HCT116 (cell line): ENCODE data around the gene GRIK4. TPM values are rescaled to one million over a fixed set of nuclear protein-coding genes. Genes with fewer than 3 reads are reported as not detected.
A peak's percentile ranks its signal among the peaks of the same experiment; 100 is the strongest.

Source experiments
- ATAC-seq: fragments of 200-7000 bp; cut with Tn5 transposase; 2 replicates; pipeline ENCODE4 v1.9.1; 2020; ENCODE audit warnings: mild to moderate bottlenecking, moderate library complexity
- BruUV-seq: library from RNA; stranded (reverse); fragments of 400-500 nt; replicated peaks from 2 replicates; lab custom pipeline; 2021; lab: Mats Ljungman, UMichigan
- CTCF ChIA-PET: fragments of 300-600 bp; sonication (Branson Sonifier 250); formaldehyde crosslinking; loops from one replicate; lab custom pipeline; 2021; ENCODE audit warnings: antibody characterized with exemption; lab: Charles Lee
- POLR2A ChIA-PET: fragments of 300-600, 350-600 bp; sonication (Branson Sonifier 250); formaldehyde crosslinking; loops from one replicate; lab custom pipeline; 2021; ENCODE audit warnings: antibody characterized with exemption; lab: Charles Lee
- RAD21 ChIA-PET, 2 experiments: fragments of 300-600 bp; sonication (Branson Sonifier 250); formaldehyde crosslinking; loops; one replicate each; lab custom pipeline; 2023; ENCODE audit warnings: low total read pairs in 2 of 2; ENCODE audit not compliant: uncharacterized antibody in 2 of 2, unreplicated experiment in 2 of 2, low non-redundant PET in 1 of 2; lab: Charles Lee
- DNase-seq: peaks from one replicate; pipeline ENCODE4 v3.0.0-alpha.2; 2010; ENCODE audit warnings: low read depth, low spot score
- H2AFZ ChIP-seq: fragments of 200-600 bp; shearing (Covaris generic), sonication (generic); 2 replicates; pipeline ENCODE4 v1.6.1; 2017; ENCODE audit warnings: low read depth, mixed run types, mixed read lengths, antibody characterized with exemption, low read length; ENCODE audit not compliant: poor library complexity, severe bottlenecking
- H3K27ac ChIP-seq: 2 replicates; pipeline ENCODE4 v1.5.1; 2012; ENCODE audit warnings: low read depth, low read length
- H3K27me3 ChIP-seq: fragments of 200-600 bp; sonication (generic); 2 replicates; pipeline ENCODE4 v1.6.1; 2016; ENCODE audit warnings: mixed run types, low read length, mixed read lengths; ENCODE audit not compliant: insufficient read depth
- H3K36me3 ChIP-seq, 2 experiments: fragments of 200-500 bp in 1 of 2; fragments of 200-600 bp in 1 of 2; sonication (Bioruptor generic) in 1 of 2; sonication (generic) in 1 of 2; 2 replicates each; pipeline versions ENCODE4 v1.5.1 to v1.6.1; 2014 to 2016; ENCODE audit warnings: low read length in 2 of 2, inconsistent platforms in 1 of 2, mixed read lengths in 1 of 2, mixed run types in 1 of 2; ENCODE audit not compliant: insufficient read depth in 2 of 2, control insufficient read depth in 1 of 2
- H3K4me1 ChIP-seq, 2 experiments: fragments of 200-600 bp in 1 of 2; sonication (generic) in 1 of 2; 2 replicates each; pipeline versions ENCODE4 v1.5.1 to v1.6.1; 2012 to 2017; ENCODE audit warnings: low read length in 2 of 2, inconsistent platforms in 1 of 2, mild to moderate bottlenecking in 1 of 2, mixed read lengths in 1 of 2, mixed run types in 1 of 2, moderate library complexity in 1 of 2; ENCODE audit not compliant: insufficient read depth in 2 of 2, control insufficient read depth in 1 of 2
- H3K4me2 ChIP-seq: fragments of 200-600 bp; sonication (generic); 2 replicates; pipeline ENCODE4 v1.6.1; 2017; ENCODE audit warnings: mixed run types, low read length, mixed read lengths
- H3K4me3 ChIP-seq, 2 experiments: fragments of 200-600 bp in 1 of 2; sonication (generic) in 1 of 2; replicated peaks in 1 of 2; 2 replicates each; pipeline ENCODE4 v1.5.1; 2011 to 2016; ENCODE audit warnings: low read length in 2 of 2, control low read depth in 1 of 2, low read depth in 1 of 2, mild to moderate bottlenecking in 1 of 2, mixed read lengths in 1 of 2, mixed run types in 1 of 2
- H3K79me2 ChIP-seq: fragments of 200-600 bp; sonication (generic); 2 replicates; pipeline ENCODE4 v1.6.1; 2017; ENCODE audit warnings: mild to moderate bottlenecking, mixed run types, low read length, moderate library complexity, mixed read lengths; ENCODE audit not compliant: insufficient read depth
- H3K9ac ChIP-seq: fragments of 200-600 bp; sonication (generic); 2 replicates; pipeline ENCODE4 v1.6.1; 2016; ENCODE audit warnings: low read length, mixed read lengths
- H3K9me2 ChIP-seq: fragments of 200-600 bp; sonication (generic), shearing (Covaris generic); 2 replicates; pipeline ENCODE4 v1.6.1; 2017; ENCODE audit warnings: mixed run types, mild to moderate bottlenecking, moderate library complexity; ENCODE audit not compliant: insufficient read depth
- H3K9me3 ChIP-seq, 2 experiments: fragments of 200-500 bp in 1 of 2; fragments of 200-600 bp in 1 of 2; sonication (Bioruptor generic) in 1 of 2; sonication (generic) in 1 of 2; 2 replicates each; pipeline ENCODE4 v1.6.1; 2014 to 2017; ENCODE audit warnings: low read length in 2 of 2, mixed read lengths in 2 of 2, inconsistent platforms in 1 of 2, low read depth in 1 of 2, mild to moderate bottlenecking in 1 of 2, mixed run types in 1 of 2, moderate library complexity in 1 of 2; ENCODE audit not compliant: control insufficient read depth in 1 of 2, insufficient read depth in 1 of 2
- H4K20me1 ChIP-seq: fragments of 200-600 bp; sonication (generic), shearing (Covaris generic); 2 replicates; pipeline ENCODE4 v1.6.1; 2017; ENCODE audit warnings: mixed run types, mild to moderate bottlenecking, moderate library complexity; ENCODE audit not compliant: insufficient read depth
- CBX3 ChIP-seq: IDR thresholded peaks from 2 replicates; pipeline ENCODE4 v1.6.1; 2012; ENCODE audit warnings: low read depth
- CEBPB ChIP-seq: IDR thresholded peaks from 2 replicates; pipeline ENCODE4 v1.6.1; 2012; ENCODE audit warnings: low read depth
- EGR1 ChIP-seq: IDR thresholded peaks from 2 replicates; pipeline ENCODE4 v1.6.1; 2012; ENCODE audit warnings: low read depth
- ELF1 ChIP-seq: IDR thresholded peaks from 2 replicates; pipeline ENCODE4 v1.6.1; 2012; ENCODE audit warnings: low read depth, borderline replicate concordance
- EZH2phosphoT487 ChIP-seq: fragments of 200-600 bp; IDR thresholded peaks from 2 replicates; pipeline ENCODE4 v1.6.1; 2018; ENCODE audit warnings: antibody characterized with exemption, borderline replicate concordance
- JUND ChIP-seq: IDR thresholded peaks from 2 replicates; pipeline ENCODE4 v1.6.1; 2012
- POLR2A ChIP-seq: IDR thresholded peaks from 2 replicates; pipeline ENCODE4 v1.7.0; 2011; ENCODE audit warnings: borderline replicate concordance; ENCODE audit not compliant: insufficient read depth, insufficient read length; ENCODE audit errors: extremely low read depth
- RAD21 ChIP-seq: IDR thresholded peaks from 2 replicates; pipeline ENCODE4 v1.6.1; 2012; ENCODE audit warnings: low read depth, mild to moderate bottlenecking
- SIN3A ChIP-seq: IDR thresholded peaks from 2 replicates; pipeline ENCODE4 v1.6.1; 2012; ENCODE audit warnings: low read depth
- SP1 ChIP-seq: IDR thresholded peaks from 2 replicates; pipeline ENCODE4 v1.6.1; 2012; ENCODE audit warnings: low read depth
- SRF ChIP-seq: IDR thresholded peaks from 2 replicates; pipeline ENCODE4 v1.6.1; 2012; ENCODE audit warnings: low read depth
- TCF7L2 ChIP-seq: IDR thresholded peaks from 2 replicates; pipeline ENCODE4 v1.7.0; 2011; ENCODE audit warnings: borderline replicate concordance, inconsistent platforms; ENCODE audit not compliant: insufficient read depth, insufficient read length; ENCODE audit errors: extremely low read depth
- ZFX ChIP-seq: fragments of 450-650 bp; IDR thresholded peaks from 2 replicates; pipeline ENCODE4 v1.6.1; 2017
- ZNF274 ChIP-seq: fragments of 200-500 bp; sonication (Bioruptor generic); IDR thresholded peaks from 2 replicates; pipeline ENCODE4 v1.6.1; 2014; ENCODE audit warnings: mild to moderate bottlenecking, low read depth, low read length, inconsistent platforms
- intact Hi-C: fragments of 100-400 bp; cut with micrococcal nuclease; formaldehyde crosslinking; loops from 2 replicates; pipeline ENCODE4 v1.10.0; 2022
- total RNA-seq: library from RNA; stranded (reverse); gene quantifications from one replicate; pipeline ENCODE4 v1.2.1, GENCODE V29; 2021; ENCODE audit not compliant: unreplicated experiment
- TF ChIP-seq, protein P1 (sequence below), 3 experiments: fragments of 200-600 bp in 1 of 3; sonication (generic) in 1 of 3; IDR thresholded peaks in 2 of 3; conservative IDR thresholded peaks in 1 of 3; 2 replicates each; pipeline ENCODE4 v1.5.1; 2012 to 2017; ENCODE audit warnings: low read depth in 2 of 3, low read length in 2 of 3, antibody characterized with exemption in 1 of 3, borderline replicate concordance in 1 of 3, control low read depth in 1 of 3, mild to moderate bottlenecking in 1 of 3, mixed read lengths in 1 of 3, mixed run types in 1 of 3, moderate library complexity in 1 of 3; ENCODE audit not compliant: insufficient read depth in 1 of 3
- TF ChIP-seq, protein P2 (sequence below): IDR thresholded peaks from 2 replicates; pipeline ENCODE4 v1.6.1; 2012; ENCODE audit warnings: low read depth
- TF ChIP-seq, protein P3 (sequence below): IDR thresholded peaks from 2 replicates; pipeline ENCODE4 v1.6.1; 2012
- TF ChIP-seq, protein P4 (sequence below): IDR thresholded peaks from 2 replicates; pipeline ENCODE4 v1.6.1; 2011; ENCODE audit warnings: mild to moderate bottlenecking, low read length, moderate library complexity; ENCODE audit not compliant: insufficient replicate concordance; ENCODE audit errors: extremely low read depth
- TF ChIP-seq, protein P5 (sequence below): IDR thresholded peaks from 2 replicates; pipeline ENCODE4 v1.6.1; 2012

The GRIK4 gene
- total RNA-seq, 1 experiment from 2014 or later, result 0.52 TPM

DNA sequence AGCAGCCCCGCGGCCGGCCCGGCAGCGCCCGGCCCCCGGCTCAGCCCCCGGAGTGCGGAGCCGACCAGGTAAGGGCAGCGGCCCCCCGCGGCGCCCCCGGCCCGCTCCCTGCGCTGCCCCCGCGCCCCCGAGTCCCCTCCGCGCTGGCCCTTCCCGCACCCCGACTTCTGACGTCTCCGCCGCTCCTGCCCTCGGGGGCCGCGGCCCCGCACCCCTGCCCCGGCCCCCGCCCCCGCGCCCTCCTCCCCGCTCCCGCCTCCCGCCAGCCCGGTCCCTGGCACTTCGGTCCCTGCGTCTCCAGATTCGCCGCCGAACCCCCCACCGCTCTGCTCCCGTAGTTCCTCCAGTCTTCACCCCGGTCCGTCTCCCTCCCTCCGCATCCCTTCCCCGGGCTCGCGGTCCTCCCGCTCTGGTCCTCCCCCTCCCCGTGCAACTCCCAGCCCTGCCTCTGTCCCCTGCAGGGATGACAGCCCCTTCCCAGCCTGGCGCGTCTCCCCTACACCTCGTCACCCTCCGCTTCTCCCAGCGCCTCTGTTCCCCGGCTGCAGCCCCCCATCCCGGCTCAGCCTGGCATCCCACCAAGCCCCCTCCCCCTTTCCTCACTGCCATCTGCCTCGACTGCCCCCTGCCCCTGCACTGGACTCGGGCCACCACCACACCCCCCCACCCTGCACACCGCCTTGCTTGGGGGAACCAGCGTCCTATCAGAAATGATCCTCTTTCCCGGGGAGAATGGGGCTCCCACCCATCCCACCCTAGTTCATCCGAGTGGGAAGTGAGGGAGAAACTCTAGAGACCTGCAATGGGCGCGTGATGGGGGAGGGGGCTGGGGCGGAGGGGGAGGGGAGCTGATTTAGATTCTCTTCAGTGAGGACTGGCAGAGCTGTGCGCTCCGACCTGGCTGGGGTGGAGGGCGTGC lies 531 bp downstream of the GRIK4 start:
- POLR2A ChIA-PET, result no interaction called here
- intact Hi-C loops, result loop anchor here (1.0 to 5.0 kb wide), 7 partner anchors 173 to 1079 kb away; no protein-coding TSS in a partner anchor
- no peaks in the 10 kb centered on the region for H3K9me3 ChIP-seq
- BruUV-seq, result no TSS peak
- H3K9me2 ChIP-seq, result no peaks in the 10 kb centered on the region
- H3K4me2 ChIP-seq, result no peak overlapping the region
- no peak overlapping the region for H3K4me3 ChIP-seq
- no peaks in the 10 kb centered on the region for H3K79me2 ChIP-seq
- RAD21 ChIA-PET, result interaction anchor here (0.7 to 2.0 kb wide), 3 partner anchors 120 to 173 kb away, joined by 3 to 9 read pairs (median 4); no protein-coding TSS in a partner anchor
- peaks cover 0 to 2% of the 10 kb centered on the region in 2 experiments; a peak in 2 of 4 replicates for H3K4me1 ChIP-seq
- no peak for DNase-seq
- no peak for ATAC-seq
- CTCF ChIA-PET, result interaction anchor here (0.7 to 1.7 kb wide), 9 partner anchors 9 to 441 kb away, joined by 3 to 11 read pairs (median 4); no protein-coding TSS in a partner anchor
- H3K9ac ChIP-seq, result no peak overlapping the region
- no peaks in the 10 kb centered on the region for H4K20me1 ChIP-seq
- H3K36me3 ChIP-seq, result no peaks in the 10 kb centered on the region
- no peak overlapping the region for H2AFZ ChIP-seq
- peak overlapping the region; percentile 14; the same call in 1 of the 2 replicates for H3K27ac ChIP-seq
- no peaks in the 10 kb centered on the region for H3K27me3 ChIP-seq
- no peak for TF ChIP-seq SIN3A
- TF ChIP-seq, protein P1, sequence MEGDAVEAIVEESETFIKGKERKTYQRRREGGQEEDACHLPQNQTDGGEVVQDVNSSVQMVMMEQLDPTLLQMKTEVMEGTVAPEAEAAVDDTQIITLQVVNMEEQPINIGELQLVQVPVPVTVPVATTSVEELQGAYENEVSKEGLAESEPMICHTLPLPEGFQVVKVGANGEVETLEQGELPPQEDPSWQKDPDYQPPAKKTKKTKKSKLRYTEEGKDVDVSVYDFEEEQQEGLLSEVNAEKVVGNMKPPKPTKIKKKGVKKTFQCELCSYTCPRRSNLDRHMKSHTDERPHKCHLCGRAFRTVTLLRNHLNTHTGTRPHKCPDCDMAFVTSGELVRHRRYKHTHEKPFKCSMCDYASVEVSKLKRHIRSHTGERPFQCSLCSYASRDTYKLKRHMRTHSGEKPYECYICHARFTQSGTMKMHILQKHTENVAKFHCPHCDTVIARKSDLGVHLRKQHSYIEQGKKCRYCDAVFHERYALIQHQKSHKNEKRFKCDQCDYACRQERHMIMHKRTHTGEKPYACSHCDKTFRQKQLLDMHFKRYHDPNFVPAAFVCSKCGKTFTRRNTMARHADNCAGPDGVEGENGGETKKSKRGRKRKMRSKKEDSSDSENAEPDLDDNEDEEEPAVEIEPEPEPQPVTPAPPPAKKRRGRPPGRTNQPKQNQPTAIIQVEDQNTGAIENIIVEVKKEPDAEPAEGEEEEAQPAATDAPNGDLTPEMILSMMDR (IDR thresholded peaks at IDR 0.05 in 2 of 3, conservative IDR thresholded peaks at IDR 0.05 in 1 of 3; ENCODE audit: borderline replicate concordance in 1 of 3, insufficient read depth in 1 of 3, low read depth in 2 of 3, low read length in 2 of 3), result no peak
- TF ChIP-seq, protein P2, sequence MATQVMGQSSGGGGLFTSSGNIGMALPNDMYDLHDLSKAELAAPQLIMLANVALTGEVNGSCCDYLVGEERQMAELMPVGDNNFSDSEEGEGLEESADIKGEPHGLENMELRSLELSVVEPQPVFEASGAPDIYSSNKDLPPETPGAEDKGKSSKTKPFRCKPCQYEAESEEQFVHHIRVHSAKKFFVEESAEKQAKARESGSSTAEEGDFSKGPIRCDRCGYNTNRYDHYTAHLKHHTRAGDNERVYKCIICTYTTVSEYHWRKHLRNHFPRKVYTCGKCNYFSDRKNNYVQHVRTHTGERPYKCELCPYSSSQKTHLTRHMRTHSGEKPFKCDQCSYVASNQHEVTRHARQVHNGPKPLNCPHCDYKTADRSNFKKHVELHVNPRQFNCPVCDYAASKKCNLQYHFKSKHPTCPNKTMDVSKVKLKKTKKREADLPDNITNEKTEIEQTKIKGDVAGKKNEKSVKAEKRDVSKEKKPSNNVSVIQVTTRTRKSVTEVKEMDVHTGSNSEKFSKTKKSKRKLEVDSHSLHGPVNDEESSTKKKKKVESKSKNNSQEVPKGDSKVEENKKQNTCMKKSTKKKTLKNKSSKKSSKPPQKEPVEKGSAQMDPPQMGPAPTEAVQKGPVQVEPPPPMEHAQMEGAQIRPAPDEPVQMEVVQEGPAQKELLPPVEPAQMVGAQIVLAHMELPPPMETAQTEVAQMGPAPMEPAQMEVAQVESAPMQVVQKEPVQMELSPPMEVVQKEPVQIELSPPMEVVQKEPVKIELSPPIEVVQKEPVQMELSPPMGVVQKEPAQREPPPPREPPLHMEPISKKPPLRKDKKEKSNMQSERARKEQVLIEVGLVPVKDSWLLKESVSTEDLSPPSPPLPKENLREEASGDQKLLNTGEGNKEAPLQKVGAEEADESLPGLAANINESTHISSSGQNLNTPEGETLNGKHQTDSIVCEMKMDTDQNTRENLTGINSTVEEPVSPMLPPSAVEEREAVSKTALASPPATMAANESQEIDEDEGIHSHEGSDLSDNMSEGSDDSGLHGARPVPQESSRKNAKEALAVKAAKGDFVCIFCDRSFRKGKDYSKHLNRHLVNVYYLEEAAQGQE, result no peak
- TF ChIP-seq SRF, result no peak
- TF ChIP-seq EZH2phosphoT487, result no peak
- TF ChIP-seq ELF1, result no peak
- no peak for TF ChIP-seq ZFX
- TF ChIP-seq, protein P3, sequence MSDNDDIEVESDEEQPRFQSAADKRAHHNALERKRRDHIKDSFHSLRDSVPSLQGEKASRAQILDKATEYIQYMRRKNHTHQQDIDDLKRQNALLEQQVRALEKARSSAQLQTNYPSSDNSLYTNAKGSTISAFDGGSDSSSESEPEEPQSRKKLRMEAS, result no peak
- TF ChIP-seq, protein P4, sequence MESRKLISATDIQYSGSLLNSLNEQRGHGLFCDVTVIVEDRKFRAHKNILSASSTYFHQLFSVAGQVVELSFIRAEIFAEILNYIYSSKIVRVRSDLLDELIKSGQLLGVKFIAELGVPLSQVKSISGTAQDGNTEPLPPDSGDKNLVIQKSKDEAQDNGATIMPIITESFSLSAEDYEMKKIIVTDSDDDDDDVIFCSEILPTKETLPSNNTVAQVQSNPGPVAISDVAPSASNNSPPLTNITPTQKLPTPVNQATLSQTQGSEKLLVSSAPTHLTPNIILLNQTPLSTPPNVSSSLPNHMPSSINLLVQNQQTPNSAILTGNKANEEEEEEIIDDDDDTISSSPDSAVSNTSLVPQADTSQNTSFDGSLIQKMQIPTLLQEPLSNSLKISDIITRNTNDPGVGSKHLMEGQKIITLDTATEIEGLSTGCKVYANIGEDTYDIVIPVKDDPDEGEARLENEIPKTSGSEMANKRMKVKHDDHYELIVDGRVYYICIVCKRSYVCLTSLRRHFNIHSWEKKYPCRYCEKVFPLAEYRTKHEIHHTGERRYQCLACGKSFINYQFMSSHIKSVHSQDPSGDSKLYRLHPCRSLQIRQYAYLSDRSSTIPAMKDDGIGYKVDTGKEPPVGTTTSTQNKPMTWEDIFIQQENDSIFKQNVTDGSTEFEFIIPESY, result no peak
- TF ChIP-seq TCF7L2, result no peak
- TF ChIP-seq SP1, result no peak
- no peak for TF ChIP-seq JUND
- TF ChIP-seq RAD21, result no peak
- TF ChIP-seq POLR2A, result no peak
- no peak for TF ChIP-seq EGR1
- TF ChIP-seq ZNF274, result no peak
- no peak for TF ChIP-seq CBX3
- TF ChIP-seq, protein P5, sequence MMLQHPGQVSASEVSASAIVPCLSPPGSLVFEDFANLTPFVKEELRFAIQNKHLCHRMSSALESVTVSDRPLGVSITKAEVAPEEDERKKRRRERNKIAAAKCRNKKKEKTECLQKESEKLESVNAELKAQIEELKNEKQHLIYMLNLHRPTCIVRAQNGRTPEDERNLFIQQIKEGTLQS, result no peak
- TF ChIP-seq CEBPB, result no peak
